Osteoblast (primary cell): ENCODE data around the gene RGL2. TPM values are rescaled to one million over a fixed set of nuclear protein-coding genes. Genes with fewer than 3 reads are reported as not detected.
A peak's percentile ranks its signal among the peaks of the same experiment; 100 is the strongest.

Experiments
- DNase-seq: peaks from one replicate; pipeline ENCODE4 v3.0.0; 2011; ENCODE audit warnings: low spot score, mixed read lengths; ENCODE audit not compliant: insufficient read length; ENCODE audit errors: missing footprints
- H2AFZ ChIP-seq: 2 replicates; pipeline ENCODE4 v1.6.0; 2011; ENCODE audit warnings: mild to moderate bottlenecking, low read length
- H3K27ac ChIP-seq: 2 replicates; pipeline ENCODE4 v1.5.1; 2011; ENCODE audit warnings: mild to moderate bottlenecking, low read depth, low read length, moderate library complexity
- H3K27me3 ChIP-seq: 2 replicates; pipeline ENCODE4 v1.6.0; 2012; ENCODE audit warnings: mild to moderate bottlenecking, control low read depth, inconsistent platforms, low read length, moderate library complexity; ENCODE audit not compliant: insufficient read depth
- H3K36me3 ChIP-seq: 2 replicates; pipeline ENCODE4 v1.5.1; 2011; ENCODE audit warnings: mild to moderate bottlenecking, low read length, control low read depth, moderate library complexity; ENCODE audit not compliant: insufficient read depth
- H3K4me1 ChIP-seq: 2 replicates; pipeline ENCODE4 v1.5.1; 2011; ENCODE audit warnings: mild to moderate bottlenecking, low read length, control low read depth, moderate library complexity; ENCODE audit not compliant: insufficient read depth
- H3K4me2 ChIP-seq: 2 replicates; pipeline ENCODE4 v1.6.0; 2011; ENCODE audit warnings: mild to moderate bottlenecking, low read length; ENCODE audit not compliant: insufficient read depth
- H3K4me3 ChIP-seq: fragments of 200-600 bp; sonication (generic); 3 replicates; pipeline ENCODE4 v1.5.1; 2012; ENCODE audit warnings: mild to moderate bottlenecking, low read length, inconsistent platforms; ENCODE audit not compliant: insufficient read depth
- H3K79me2 ChIP-seq: 2 replicates; pipeline ENCODE4 v1.6.0; 2012; ENCODE audit warnings: mild to moderate bottlenecking, low read length, control low read depth, inconsistent platforms; ENCODE audit not compliant: insufficient read depth
- H3K9me3 ChIP-seq: 2 replicates; pipeline ENCODE4 v1.5.1; 2011; ENCODE audit warnings: low read depth, low read length, control low read depth
- H4K20me1 ChIP-seq: 2 replicates; pipeline ENCODE4 v1.6.0; 2012; ENCODE audit warnings: mild to moderate bottlenecking, low read length, control low read depth; ENCODE audit not compliant: insufficient read depth
- CTCF ChIP-seq: IDR thresholded peaks from 2 replicates; pipeline ENCODE4 v1.5.1; 2011; ENCODE audit warnings: mild to moderate bottlenecking, low read depth, low read length, moderate library complexity; ENCODE audit errors: extremely low read depth
- total RNA-seq: library from RNA; depleted of rRNA; stranded (reverse); fragments of >200 nt; gene quantifications from 2 replicates; pipeline ENCODE4 v1.2.3, GENCODE V29; 2012

RGL2 gene
- total RNA-seq, 1 donor, result 35.5 TPM

- Histone ChIP-seq H2AFZ (no peak overlapping the region), H3K4me3 (no peak overlapping the region), H3K4me2 (no peak overlapping the region), H3K27me3 (no peaks in the 10 kb centered on the region), H3K4me1 (no peaks in the 10 kb centered on the region), H3K36me3 (peaks cover 30% of the 10 kb centered on the region), H4K20me1 (peaks cover 12% of the 10 kb centered on the region), H3K9me3 (no peaks in the 10 kb centered on the region), H3K79me2 (peaks cover 50% of the 10 kb centered on the region), H3K27ac (no peak overlapping the region)
- no peak for TF ChIP-seq CTCF
- no peak for DNase-seq
Measured at GRCh38 chr6:33301877-33302276, 3.1 kb upstream of the RGL2 start.

GRCh38 chr6:33299237-33299944 lies 649 bp upstream of the RGL2 start:
- Histone ChIP-seq H3K36me3 (peaks cover 25% of the 10 kb centered on the region), H3K4me2 (peak overlapping the region; percentile 85), H2AFZ (peak overlapping the region; percentile 80), H3K9me3 (no peaks in the 10 kb centered on the region), H3K27ac (peak overlapping the region; percentile 91), H3K4me1 (no peaks in the 10 kb centered on the region), H3K79me2 (peaks cover 27% of the 10 kb centered on the region), H3K27me3 (no peaks in the 10 kb centered on the region), H4K20me1 (peaks cover 3% of the 10 kb centered on the region), H3K4me3 (peak overlapping the region; percentile 84)
- peak; percentile 97 for DNase-seq
- peak; percentile 80 for TF ChIP-seq CTCF

GRCh38 chr6:33297956-33298772 lies 578 bp downstream of the RGL2 start:
- Histone ChIP-seq H2AFZ (no peak overlapping the region), H3K27ac (peak overlapping the region; percentile 91), H3K4me2 (peak overlapping the region; percentile 85), H3K4me1 (no peaks in the 10 kb centered on the region), H3K4me3 (peak overlapping the region; percentile 84), H3K79me2 (peaks cover 18% of the 10 kb centered on the region), H4K20me1 (peaks cover 3% of the 10 kb centered on the region), H3K27me3 (no peaks in the 10 kb centered on the region), H3K36me3 (peaks cover 26% of the 10 kb centered on the region), H3K9me3 (no peaks in the 10 kb centered on the region)
- TF ChIP-seq CTCF, result no peak
- DNase-seq, result peak; percentile 96

GRCh38 chr6:33297406-33297955 lies 1.3 kb downstream of the RGL2 start:
- Histone ChIP-seq H3K27ac (peak overlapping the region; percentile 48), H3K27me3 (no peaks in the 10 kb centered on the region), H3K4me3 (peak overlapping the region; percentile 84), H3K9me3 (no peaks in the 10 kb centered on the region), H4K20me1 (peaks cover 3% of the 10 kb centered on the region), H3K4me1 (no peaks in the 10 kb centered on the region), H3K36me3 (peaks cover 24% of the 10 kb centered on the region), H2AFZ (peak overlapping the region; percentile 62), H3K79me2 (peaks cover 16% of the 10 kb centered on the region), H3K4me2 (peak overlapping the region; percentile 85)
- TF ChIP-seq CTCF, result no peak
- peak; percentile 81 for DNase-seq
